Adrenal gland (tissue), 12 donors: Measurements from ENCODE around the gene LRRC8E. TPM values are rescaled to one million over a fixed set of nuclear protein-coding genes. Genes with fewer than 3 reads are reported as not detected.

Experiments used
- DNase-seq, 7 donors: peaks; one replicate each; pipeline ENCODE4 v3.0.0-alpha.2; 2019 to 2020
- H3K27ac ChIP-seq, 5 donors: fragments of 200-600 bp; sonication (generic) in 4 of 5; 1 replicate in 3 of 5; 2 replicates in 2 of 5; pipeline versions ENCODE4 v1.5.1 to v1.8.0; 2016 to 2020; ENCODE audit warnings: mild to moderate bottlenecking in 1 of 5
- H3K27me3 ChIP-seq: fragments of 200-600 bp; 2 replicates; pipeline ENCODE4 v1.8.0; 2021
- H3K36me3 ChIP-seq, 2 donors: fragments of 200-600 bp; replicated peaks in 1 of 2; 1 replicate in 1 of 2; 2 replicates in 1 of 2; pipeline versions ENCODE4 v1.5.1 to v1.8.0; 2018 to 2022
- H3K4me1 ChIP-seq, 2 donors: fragments of 200-600 bp; replicated peaks in 1 of 2; 1 replicate in 1 of 2; 2 replicates in 1 of 2; pipeline versions ENCODE4 v1.5.1 to v1.8.0; 2018 to 2021
- H3K4me3 ChIP-seq, 4 donors: fragments of 200-600 bp; sonication (generic) in 3 of 4; one replicate each; pipeline ENCODE4 v1.5.1; 2016 to 2018
- H3K9me3 ChIP-seq, 3 donors: fragments of 200-600 bp; sonication (generic) in 1 of 3; replicated peaks in 1 of 3; 1 replicate in 2 of 3; 2 replicates in 1 of 3; pipeline versions ENCODE4 v1.5.1 to v1.8.0; 2016 to 2021
- POLR2A ChIP-seq, 2 donors: fragments of 450-650 bp; IDR thresholded peaks; one replicate each; pipeline ENCODE4 v1.6.1; 2017; ENCODE audit warnings: antibody characterized with exemption in 2 of 2, mild to moderate bottlenecking in 2 of 2, moderate library complexity in 1 of 2
- WGBS, 4 donors: extraction: QIAGEN DNeasy Blood & Tissue Kit in 2 of 4; methylation state at CpG; one replicate each; pipeline versions ENCODE4 v1.1.5 to v1.1.7; 2013 to 2017; 5-methylcytosine and 5-hydroxymethylcytosine counted together
- intact Hi-C, 2 donors: fragments of 100-400 bp; cut with DNase I; formaldehyde crosslinking; loops; one replicate each; pipeline versions ENCODE4 v1.14.1 to v1.15.0; 2022 to 2023
- polyA plus RNA-seq, 3 donors: library from polyadenylated mRNA; stranded (reverse); fragments of 200-250 nt in 2 of 3; fragments of 350-450 nt in 1 of 3; fragmentation: Illumina TruSeq in 1 of 3; extraction: RNeasy Lipid Tissue Mini Kit (QIAGEN cat#74804) in 1 of 3; gene quantifications; one replicate each; pipeline ENCODE4 v1.2.3, GENCODE V29; 2013 to 2014
- total RNA-seq, 9 donors: library from RNA; depleted of rRNA in 4 of 9; stranded (reverse); fragments of >200 nt in 4 of 9; fragments of 120-200 nt in 1 of 9; fragmentation: NEBNext Ultra II Directional in 1 of 9; extraction: Animal tissue kit (Norgen Biotek cat#: 25700) in 1 of 9; gene quantifications; one replicate each; pipeline versions ENCODE4 v1.1.0 to v1.2.4, GENCODE V29; 2013 to 2023
- TF ChIP-seq, protein P1 (sequence below), 6 experiments: fragments of 450-650 bp in 4 of 6; fragments of 200-600 bp in 2 of 6; sonication (generic) in 1 of 6; IDR thresholded peaks; 1 replicate in 5 of 6; 2 replicates in 1 of 6; pipeline versions ENCODE4 v1.5.1 to v1.8.0; 2016 to 2021; ENCODE audit warnings: antibody characterized with exemption in 6 of 6, mild to moderate bottlenecking in 2 of 6, moderate library complexity in 1 of 6
- donor health status: healthy with polysubstance abuse.
- donor health status: Bipolar disorder and iron deficiency.
- donor health status: DM: yes; HTN: yes; CAD: no.
- donor health status: DM: no; HTN: no; CAD: no.
- donor health status: DM: no; HTN: no; CAD: no.
- donor health status: DM: yes; HTN: yes; CAD: no.

LRRC8E gene
- total and polyA plus RNA-seq, 12 donors: 0.67 to 22.9 (median 11.2) TPM

DNA sequence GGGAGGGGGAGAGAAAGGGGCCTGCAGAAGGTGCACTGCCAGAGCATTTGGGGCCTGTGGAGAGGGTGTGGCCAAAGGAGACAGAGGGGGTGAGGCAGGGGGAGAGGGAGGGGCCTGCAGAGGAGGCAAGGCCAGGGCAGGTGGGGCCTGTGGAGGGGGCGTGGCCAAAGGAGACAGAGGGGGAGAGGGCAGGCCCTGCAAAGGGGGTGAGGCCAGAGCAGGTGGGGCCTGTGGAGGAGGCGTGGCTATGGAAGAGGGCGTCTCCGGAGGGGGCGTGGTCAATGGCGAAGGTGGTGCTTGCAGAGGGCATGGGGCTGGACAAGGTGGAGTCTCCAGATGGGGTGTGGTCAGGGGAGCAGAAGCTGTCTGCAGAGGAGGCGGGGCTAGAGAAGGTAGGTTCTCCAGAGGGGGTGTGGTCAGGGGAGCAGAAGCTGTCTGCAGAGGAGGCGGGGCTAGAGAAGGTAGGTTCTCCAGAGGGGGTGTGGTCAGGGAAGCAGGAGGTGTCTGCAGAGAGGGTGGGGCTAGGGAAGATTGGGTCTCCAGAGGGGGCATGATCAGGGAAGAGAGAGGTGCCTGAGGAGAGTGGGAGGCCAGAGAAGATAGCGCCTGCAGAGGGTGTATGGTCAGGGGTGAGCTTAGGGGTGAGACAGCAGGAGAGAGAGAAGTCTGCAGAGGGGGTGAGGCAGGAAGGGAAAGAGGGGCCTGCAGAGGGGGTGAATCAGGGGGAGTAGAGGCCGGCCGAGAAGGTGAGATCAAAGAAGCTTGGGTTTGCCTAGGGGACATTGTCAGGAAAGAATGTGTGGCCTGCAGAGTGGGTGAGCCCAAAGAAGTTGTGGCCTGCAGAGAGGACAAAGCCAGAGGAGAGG is 17.5 kb upstream of the LRRC8E start:
- Histone ChIP-seq H3K4me3 (no peak overlapping the region), H3K27ac (peak overlapping the region in 4 of 5 donors; percentile 52 to 73 (median 65)), H3K4me1 (peaks cover 18 to 31% of the 10 kb centered on the region in 2 donors), H3K9me3 (no peaks in the 10 kb centered on the region), H3K27me3 (peaks cover 29% of the 10 kb centered on the region), H3K36me3 (no peaks in the 10 kb centered on the region)
- peak; percentile 89 to 98 (median 96) for DNase-seq
- WGBS, 4 donors: 43 to 51% (median 47%) methylated on average over 11 of the region's 11 CpGs
- intact Hi-C loops: no loop called here
- TF ChIP-seq POLR2A (IDR thresholded peaks at IDR 0.05): no peak
- TF ChIP-seq, protein P1, sequence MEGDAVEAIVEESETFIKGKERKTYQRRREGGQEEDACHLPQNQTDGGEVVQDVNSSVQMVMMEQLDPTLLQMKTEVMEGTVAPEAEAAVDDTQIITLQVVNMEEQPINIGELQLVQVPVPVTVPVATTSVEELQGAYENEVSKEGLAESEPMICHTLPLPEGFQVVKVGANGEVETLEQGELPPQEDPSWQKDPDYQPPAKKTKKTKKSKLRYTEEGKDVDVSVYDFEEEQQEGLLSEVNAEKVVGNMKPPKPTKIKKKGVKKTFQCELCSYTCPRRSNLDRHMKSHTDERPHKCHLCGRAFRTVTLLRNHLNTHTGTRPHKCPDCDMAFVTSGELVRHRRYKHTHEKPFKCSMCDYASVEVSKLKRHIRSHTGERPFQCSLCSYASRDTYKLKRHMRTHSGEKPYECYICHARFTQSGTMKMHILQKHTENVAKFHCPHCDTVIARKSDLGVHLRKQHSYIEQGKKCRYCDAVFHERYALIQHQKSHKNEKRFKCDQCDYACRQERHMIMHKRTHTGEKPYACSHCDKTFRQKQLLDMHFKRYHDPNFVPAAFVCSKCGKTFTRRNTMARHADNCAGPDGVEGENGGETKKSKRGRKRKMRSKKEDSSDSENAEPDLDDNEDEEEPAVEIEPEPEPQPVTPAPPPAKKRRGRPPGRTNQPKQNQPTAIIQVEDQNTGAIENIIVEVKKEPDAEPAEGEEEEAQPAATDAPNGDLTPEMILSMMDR (IDR thresholded peaks at IDR 0.05): no peak

DNA sequence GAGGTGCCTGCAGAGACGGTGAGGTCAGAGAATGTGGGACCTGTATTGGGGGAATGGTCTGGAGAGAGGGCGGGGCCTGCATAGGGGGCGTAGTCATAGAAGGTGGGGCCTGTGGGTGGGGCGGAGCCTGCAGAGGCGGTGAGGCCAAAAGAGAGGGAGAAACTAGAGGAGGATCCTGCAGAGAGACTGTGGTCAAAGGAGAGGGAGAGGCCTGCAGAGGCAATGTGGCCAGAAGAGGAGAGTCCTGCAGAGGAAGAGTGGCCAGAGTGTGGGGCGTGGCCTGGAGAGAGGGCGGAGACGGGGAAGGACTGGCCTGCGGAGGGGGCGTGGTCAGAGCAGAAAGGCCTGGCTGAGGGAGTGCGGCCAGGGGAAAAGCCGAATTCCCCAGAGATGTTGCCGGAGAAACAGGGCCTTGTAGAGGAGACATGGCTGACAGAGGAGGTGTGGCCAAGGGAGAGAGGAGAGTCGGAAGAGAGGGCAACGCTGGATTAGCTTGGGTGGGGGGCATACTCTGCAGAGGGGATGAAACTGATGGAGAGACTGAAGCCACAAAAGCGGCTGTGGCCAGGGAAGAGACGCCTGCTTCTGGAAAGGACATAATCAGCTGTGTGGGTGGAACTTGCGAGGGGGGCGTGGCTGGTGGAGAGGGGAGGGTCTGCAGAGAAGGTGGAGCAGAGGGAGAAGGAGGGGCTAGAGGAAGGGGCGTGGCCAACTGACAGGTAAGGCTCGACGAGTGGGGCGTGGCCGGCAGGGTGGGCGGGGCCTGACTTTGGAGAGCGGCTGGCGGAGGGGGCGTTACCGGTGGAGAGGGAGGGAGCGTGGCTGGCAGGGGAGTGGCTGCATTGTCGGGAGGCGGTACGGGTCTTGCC is 16.6 kb upstream of the LRRC8E start:
- H3K27ac ChIP-seq: peak overlapping the region; percentile 52 to 73 (median 60)
- peaks cover 18 to 31% of the 10 kb centered on the region in 2 donors for H3K4me1 ChIP-seq
- 4 to 8% (median 5%) methylated on average over 33 of the region's 33 CpGs for WGBS, 4 donors
- DNase-seq: peak; percentile 92 to 98 (median 96)
- peak in 1 of 2 donors; percentile 71 for TF ChIP-seq POLR2A (IDR thresholded peaks at IDR 0.05)
- TF ChIP-seq, protein P1 (IDR thresholded peaks at IDR 0.05): no peak
- no peaks in the 10 kb centered on the region for H3K9me3 ChIP-seq
- intact Hi-C loops: no loop called here
- H3K4me3 ChIP-seq: no peak overlapping the region
- H3K36me3 ChIP-seq: no peaks in the 10 kb centered on the region
- H3K27me3 ChIP-seq: peaks cover 29% of the 10 kb centered on the region

DNA sequence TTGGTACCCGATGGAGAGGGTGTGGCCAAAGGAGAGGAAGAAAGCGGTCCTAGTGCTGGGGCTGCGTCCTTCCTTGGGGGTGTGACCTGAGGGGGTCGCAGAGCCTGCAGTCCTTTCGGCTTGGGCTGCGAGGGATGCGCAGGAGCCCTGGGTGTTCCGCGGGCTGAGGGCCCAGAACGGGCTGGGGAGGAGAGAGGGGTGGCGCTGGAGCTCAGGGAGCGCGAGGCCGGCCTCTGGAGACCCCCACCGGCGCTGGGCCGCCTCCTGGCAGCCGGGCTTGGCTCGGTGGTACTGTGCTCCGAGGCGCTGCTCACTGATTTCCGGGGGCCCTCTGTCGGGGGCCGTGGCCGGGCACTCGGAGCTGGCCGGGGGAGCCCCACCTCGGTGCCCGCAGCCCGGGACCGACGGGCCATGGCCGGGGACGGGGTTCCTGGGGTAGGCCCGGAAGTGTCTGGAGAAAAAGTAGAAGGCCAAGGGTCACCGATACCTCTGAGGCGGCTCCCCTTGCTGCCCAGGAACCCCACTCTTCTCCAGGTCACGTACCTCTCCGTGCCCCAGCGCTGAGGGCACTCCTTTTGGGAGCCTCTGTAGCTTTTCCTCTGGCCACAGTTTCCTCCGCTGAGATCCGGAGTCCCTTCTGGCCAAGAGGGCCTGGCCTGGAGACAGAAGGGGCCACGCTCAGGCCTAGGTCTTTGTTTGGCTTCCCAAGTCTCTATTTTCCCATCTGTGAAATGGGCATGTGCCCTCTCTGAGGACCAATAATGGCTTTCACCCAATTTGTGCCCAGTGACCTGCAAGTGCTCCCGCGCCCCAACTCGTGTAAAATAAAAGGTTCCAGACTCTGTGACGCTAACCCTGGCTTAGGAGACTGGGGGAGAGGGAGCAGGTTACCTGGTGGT is 15.8 kb upstream of the LRRC8E start:
- 57 to 68% (median 59%) methylated on average over 19 to 47 of the region's 47 CpGs for WGBS, 4 donors
- TF ChIP-seq POLR2A (IDR thresholded peaks at IDR 0.05): no peak
- TF ChIP-seq, protein P1 (IDR thresholded peaks at IDR 0.05): no peak
- peaks cover 29% of the 10 kb centered on the region for H3K27me3 ChIP-seq
- no peaks in the 10 kb centered on the region for H3K9me3 ChIP-seq
- peaks cover 18 to 31% of the 10 kb centered on the region in 2 donors for H3K4me1 ChIP-seq
- no peak overlapping the region for H3K4me3 ChIP-seq
- intact Hi-C loops: no loop called here
- peak in 1 of 7 donors; percentile 44 for DNase-seq
- no peaks in the 10 kb centered on the region for H3K36me3 ChIP-seq
- H3K27ac ChIP-seq: peak overlapping the region in 2 of 5 donors; percentile 57 to 73
